Left renal cortex interstitium (tissue), 4 donors: Measurements from ENCODE around the gene COL11A2. TPM values are rescaled to one million over a fixed set of nuclear protein-coding genes. Genes with fewer than 3 reads are reported as not detected.
A peak's percentile ranks its signal among the peaks of the same experiment; 100 is the strongest.

Source experiments
- DNase-seq, 4 donors: peaks; one replicate each; pipeline ENCODE4 v3.0.0-alpha.2; 2013; ENCODE audit warnings: low read depth in 4 of 4, low spot score in 2 of 4, missing footprints in 1 of 4
- polyA plus RNA-seq, 4 donors: library from polyadenylated mRNA; unstranded; fragments of 120-200 nt; gene quantifications; one replicate each; pipeline ENCODE4 v1.2.1, GENCODE V29; 2013; ENCODE audit not compliant: insufficient read length in 4 of 4

Gene COL11A2
- polyA plus RNA-seq, 4 donors = 4.1 to 6.6 (median 5.6) TPM

DNA sequence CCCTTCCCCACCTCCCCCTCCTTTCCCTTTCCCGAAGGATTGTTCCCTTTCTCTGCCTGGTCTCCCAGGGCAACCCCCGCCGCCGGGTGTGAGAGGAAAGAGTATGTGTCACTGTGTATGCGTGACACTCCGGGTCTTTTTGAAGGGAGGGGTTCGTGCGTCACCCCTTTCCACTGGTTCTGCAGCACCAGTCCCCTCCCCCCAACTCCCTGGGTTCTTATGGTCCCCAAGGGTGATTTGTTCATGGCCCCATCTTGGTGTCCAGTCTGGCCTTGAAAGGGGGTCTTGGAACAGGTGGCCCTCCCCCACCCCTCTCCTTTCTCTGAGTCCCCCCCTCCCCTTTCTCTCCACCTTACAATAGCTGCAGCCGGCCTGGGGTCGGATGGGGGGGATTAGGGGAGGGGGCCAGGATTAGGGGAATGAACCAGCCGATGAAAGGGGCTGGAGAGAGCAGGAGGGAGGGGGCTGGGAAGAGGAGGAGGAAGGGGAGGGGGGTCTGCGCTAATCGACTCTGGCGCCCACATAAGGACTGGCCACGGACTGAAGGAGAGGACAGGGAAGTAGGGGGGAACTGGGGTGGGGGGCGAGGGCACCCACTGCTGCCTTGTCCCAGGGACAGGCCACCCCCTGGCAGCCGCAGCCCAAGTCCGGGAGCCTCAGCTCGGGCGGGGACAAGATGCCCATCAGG is 14.7 kb upstream of the COL11A2 start:
- no peak for DNase-seq

DNA sequence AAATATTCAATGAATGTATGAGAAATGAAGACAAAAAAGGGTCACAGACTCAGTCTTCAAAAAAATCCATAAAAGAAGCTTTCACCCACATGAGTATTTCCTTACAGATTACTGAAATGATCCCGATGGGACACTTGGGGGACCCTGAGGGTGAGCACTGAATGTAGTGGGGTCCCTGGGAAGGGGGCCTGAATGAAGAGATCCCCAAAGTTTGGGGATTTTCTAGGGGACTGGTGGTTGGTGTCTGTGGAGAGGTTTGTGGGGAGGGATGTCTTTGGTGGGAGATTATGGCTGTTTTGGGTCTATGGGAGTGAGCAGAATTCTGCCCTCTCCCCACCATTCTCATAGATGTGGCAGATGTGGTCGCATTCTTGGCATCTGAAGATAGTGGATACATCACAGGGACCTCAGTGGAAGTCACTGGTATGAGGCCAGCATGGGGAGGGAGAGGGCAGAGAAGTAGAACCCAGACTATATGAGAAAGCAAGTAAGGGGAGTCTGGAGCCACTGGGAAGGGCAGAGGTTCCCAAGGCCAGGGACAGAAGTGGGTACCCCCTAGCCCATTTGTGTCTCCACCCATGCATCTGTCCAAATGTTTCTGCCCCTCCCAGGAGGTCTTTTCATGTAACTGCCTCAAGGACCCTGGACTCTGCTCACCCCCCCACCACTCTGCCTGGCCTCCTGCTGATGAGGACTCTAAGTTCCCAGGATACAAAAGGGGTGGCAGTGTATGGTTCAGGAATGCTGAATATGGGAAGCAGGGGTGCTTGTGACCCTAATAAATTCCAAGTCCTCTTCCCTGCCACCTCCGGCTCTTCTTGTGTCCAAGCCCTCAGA is 14.0 kb upstream of the COL11A2 start:
- DNase-seq = no peak

DNA sequence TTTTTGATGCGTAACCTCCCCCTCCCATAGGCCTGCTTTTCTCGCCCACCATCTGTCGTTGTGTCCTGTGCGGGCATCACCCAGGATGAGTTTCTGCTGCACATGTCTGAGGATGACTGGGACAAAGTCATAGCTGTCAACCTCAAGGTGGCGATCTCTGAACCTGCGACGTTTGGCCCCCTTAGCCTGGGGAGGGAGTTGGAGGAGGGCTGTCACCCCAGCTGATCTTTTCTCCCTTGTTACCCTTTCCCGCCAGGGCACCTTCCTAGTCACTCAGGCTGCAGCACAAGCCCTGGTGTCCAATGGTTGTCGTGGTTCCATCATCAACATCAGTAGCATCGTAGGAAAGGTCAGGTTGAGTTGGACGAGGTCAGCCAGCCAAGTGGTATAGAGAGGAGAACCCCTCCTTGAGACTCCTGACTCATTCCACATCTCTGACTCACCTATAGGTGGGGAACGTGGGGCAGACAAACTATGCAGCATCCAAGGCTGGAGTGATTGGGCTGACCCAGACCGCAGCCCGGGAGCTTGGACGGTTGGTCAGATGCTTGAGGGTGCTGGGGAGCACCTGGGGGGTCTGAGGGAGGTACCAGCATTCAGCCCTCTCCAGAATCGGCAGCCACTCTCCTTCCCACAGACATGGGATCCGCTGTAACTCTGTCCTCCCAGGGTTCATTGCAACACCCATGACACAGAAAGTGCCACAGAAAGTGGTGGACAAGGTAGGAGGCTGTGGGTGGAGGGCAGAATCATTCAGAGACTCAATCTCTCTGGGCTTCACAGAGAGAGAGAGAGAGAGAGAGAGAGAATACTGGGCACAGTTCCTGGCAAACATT is 13.1 kb upstream of the COL11A2 start:
- no peak for DNase-seq

DNA sequence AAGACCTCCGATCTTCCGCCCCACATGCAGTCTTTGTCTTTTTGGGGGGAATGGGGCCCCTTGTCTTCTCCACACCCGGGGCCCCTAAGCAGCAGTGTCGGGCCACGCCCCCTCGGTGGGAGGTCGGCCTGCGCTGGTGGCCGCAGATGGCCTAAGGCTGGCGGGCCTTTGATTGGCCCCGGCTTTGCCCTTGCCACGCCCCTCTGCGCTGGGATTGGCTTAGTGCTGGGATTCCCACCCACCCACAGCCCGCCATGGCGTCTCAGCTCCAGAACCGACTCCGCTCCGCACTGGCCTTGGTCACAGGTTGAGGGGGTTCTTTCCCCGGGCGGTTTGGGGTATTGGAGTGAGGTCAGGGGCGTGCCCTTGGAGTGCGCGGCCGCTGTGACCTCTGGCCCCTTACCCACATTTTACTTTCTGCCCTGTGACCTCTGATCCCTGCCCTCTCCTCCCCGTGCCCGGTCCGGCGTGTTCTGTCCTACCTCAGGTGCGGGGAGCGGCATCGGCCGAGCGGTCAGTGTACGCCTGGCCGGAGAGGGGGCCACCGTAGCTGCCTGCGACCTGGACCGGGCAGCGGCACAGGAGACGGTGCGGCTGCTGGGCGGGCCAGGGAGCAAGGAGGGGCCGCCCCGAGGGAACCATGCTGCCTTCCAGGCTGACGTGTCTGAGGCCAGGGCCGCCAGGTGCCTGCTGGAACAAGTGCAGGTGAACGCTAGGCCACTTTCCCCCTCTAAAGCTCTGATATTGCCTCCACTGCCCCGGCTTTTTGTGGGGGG is 12.3 kb upstream of the COL11A2 start, which contains the start of gene HSD17B8:
HSD17B8 (plus strand) TSS at position 241 of the 776 bp plus-strand sequence; CDS start at position 255, 14 bp downstream.
- peak in 3 of 4 donors; percentile 75 to 90 (median 84) for DNase-seq

DNA sequence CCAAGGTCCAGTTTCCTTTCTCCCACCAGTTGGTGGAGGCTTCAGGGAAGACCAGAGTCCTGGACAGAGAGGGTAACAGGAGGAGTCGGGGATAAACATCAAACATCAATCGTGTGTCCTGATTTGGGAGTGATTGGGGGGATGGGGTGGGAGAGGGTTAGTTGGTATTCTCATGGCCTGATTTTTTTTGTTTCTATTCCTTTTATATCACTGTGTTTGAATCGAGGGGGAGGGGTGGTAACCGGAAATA is 11.8 kb upstream of the COL11A2 start:
- no peak for DNase-seq

DNA sequence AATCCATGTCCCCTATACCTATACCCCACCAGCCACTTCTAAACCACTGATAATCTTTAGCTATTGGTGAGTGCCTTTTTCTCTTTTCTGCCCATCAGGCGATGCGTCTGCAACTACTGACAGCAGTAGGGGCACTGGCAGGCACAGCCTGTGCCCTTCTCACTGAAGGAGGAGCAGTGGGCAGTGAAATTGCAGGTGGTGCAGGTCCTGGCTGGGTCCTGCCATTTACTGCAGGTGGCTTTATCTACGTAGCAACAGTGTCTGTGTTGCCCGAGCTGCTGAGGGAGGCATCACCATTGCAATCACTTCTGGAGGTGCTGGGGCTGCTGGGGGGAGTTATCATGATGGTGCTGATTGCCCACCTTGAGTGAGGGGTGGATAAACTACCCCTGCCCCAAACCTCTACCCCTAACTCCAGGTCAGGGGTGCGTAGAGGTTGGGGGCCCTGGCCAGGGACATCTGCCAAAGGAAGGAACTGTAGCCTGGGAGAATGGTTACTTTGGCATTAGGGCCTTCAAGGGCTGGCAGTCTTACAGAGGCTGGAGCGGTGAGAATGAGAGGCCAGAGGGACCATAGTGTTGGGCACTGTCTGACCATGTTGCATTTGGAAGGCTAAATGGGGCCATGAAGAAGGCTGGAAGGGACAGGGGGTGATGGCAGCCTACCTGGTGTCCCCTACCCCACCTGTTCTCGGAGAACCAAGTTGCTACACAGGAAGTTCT is 11.3 kb upstream of the COL11A2 start:
- DNase-seq = no peak

DNA sequence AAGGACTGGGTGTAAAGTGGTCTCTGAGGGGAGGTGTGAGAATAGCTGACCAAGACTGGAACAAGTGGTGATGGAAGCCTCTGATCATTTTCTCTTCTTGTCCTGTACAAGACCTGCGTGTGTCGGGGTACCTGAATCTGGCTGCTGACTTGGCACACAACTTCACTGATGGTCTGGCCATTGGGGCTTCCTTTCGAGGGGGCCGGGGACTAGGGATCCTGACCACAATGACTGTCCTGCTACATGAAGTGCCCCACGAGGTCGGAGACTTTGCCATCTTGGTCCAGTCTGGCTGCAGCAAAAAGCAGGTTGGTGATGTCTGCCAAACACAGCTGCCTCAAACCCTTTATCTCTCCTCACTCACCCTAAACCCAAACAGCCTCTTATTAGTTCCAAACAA is 10.5 kb upstream of the COL11A2 start:
- no peak for DNase-seq

DNA sequence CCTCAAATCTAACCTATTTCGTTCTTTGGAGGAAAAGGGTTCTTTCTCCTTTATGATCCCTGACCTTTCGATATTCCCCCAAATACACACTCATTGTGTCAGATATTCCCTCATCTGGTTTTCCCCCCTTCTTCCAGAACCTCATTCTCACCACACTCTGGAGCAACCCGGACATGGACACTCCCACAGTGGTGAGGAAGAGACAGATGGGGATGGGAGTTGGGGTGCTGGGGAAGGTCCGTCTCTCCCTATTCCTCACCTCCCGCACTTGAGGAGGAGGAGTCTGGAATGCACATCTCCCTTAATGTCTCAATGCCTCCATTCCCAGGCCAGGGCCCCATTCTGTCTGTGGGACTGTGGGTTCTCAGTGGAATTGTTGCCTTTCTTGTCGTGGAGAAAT is 9.7 kb upstream of the COL11A2 start:
- no peak for DNase-seq

DNA sequence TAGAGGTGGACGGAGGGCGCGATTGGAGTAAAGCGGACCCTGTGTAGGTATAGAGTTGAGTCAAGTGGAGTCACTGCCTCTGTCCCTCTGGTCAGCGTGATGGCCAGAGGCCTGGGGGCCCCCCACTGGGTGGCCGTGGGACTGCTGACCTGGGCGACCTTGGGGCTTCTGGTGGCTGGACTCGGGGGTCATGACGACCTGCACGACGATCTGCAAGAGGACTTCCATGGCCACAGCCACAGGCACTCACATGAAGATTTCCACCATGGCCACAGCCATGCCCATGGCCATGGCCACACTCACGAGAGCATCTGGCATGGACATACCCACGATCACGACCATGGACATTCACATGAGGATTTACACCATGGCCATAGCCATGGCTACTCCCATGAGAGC is 8.9 kb upstream of the COL11A2 start:
- no peak for DNase-seq

DNA sequence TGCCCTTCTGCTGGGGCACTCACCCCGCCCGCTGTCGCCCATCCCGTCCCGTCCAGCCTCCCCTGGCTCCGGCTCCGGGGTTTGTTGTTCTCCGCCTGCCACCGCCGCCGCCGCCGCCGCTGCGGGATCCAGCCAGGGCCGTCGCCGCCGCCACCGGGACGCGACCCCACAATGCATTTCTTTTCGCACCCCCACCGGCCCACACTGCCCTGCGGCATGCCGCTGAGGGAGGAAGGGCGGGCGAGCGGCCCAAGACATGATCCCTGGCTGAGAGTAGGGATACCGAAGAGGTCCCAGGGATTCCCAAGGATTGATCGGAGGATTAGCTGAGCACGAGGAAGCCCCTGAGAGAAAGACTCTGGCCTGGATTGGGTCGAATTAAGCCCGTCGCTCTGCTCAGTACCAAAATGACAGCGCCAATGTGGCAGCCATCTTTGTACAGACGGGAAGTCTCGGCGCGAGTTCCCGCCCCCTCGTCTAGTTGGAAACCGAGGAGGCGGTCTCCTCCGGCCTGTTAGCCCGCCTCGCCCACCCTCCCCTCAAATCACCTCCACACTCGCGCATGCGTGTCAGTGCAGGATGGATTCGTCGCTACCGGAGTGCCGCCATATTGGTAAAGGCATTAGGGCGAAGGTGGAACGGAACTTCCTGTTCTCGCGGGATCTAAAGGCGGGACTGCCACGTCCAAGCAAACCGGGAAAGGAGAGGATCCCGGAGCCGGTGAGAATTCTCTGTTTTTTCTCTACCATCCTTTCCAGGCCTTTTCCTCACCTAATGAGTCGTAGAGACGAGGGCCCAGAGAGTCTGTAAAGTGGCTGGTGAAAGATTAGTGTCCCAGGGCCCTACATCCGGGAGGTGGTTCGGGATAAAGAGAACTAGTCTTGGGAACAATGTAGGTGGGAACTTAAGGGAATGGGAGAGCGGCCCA is 8.2 kb upstream of the COL11A2 start, which contains the start of the genes RXRB and SLC39A7:
RXRB (minus strand) TSS at position 447 of the 928 bp plus-strand sequence; CDS start at position 258, 189 bp downstream.
SLC39A7 (plus strand) TSS at position 649 of the 928 bp plus-strand sequence. CDS start 379 bp downstream, outside the sequence.
- DNase-seq = peak; percentile 99 to 100 (median 100)

DNA sequence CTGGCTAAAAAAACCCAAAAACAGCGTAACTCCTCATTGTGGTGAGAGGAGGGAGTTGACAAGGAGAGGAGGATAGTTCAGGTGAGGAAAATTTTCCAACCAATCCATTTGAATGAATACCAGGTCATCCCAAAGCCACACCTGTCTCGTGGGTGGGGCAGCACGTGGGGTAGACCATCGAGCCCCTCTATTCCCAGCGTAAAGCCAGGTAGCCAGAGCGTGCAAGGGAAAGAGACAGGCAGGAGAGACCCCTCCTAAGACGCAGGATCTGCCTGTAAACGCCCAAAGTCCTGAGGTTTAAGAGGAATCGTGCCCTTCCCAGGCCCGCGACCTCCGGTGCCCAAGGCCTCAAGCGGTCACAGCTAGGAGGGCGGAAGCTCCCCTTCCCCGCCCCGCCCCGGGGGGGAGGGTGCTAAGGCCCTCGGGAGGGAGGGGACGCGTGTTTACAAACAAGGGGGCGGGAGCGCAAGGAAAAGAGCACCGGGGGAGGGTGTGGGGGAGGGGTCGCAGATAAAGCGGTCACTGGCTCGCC is 7.5 kb upstream of the COL11A2 start:
- DNase-seq = no peak

DNA sequence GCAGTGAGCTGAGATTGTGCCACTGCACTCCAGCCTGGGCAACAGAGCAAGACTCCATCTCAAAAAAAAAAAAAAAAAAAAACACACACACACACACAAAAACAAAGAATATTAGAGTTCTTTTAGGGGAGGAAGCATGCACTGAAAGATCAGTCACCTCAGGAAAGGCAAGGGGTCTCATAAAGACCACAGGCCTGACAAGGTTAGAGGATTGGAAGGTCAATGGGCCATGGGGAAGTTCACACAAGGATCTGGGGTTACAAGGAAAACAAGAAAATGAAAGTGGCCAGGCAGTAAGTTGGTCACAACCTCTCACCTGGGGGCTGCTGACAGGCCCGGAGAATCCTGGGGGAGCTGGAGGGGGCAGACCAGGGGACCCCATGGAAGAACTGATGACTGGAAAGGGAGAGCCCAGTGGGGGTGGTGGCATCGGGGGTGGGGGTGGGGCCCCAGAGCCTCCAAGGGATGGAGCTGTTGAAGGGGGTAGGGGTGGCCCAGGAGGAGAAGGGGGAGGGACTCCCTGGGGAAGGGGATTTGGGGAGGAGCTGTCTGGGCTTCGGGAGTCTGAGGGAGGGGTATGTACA is 6.7 kb upstream of the COL11A2 start:
- DNase-seq = no peak

DNA sequence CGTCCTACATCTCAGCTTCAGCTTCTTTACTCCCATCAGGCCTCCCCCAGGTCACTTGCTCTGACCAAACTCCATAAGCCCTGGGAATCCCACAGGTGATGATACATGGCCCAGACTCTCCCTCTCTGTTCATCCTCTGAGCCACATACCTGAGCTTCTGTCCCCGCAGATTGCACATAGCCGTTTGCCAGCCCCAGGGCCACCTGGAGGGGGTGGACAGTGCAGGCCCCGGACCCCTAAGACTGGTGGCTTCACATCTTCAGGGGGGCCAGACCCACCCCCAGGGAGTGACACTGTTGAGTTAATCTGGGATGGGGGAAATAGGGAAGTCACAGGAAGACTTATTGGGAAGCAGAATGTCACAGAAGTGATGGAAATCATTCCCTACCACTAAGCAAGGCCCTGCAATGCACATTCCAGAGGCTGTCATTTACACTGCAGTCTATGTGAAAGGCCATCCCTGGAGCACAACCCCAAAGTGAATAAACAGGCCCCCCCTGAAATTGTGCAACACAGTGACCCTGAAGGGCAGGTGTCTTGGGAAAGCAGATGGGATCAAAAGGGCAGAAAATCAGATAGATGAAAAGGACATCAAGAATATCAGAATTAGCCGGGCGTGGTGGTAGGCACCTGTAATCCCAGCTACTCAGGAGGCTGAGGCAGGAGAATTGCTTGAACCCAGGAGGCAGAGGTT is 6.0 kb upstream of the COL11A2 start:
- no peak for DNase-seq

DNA sequence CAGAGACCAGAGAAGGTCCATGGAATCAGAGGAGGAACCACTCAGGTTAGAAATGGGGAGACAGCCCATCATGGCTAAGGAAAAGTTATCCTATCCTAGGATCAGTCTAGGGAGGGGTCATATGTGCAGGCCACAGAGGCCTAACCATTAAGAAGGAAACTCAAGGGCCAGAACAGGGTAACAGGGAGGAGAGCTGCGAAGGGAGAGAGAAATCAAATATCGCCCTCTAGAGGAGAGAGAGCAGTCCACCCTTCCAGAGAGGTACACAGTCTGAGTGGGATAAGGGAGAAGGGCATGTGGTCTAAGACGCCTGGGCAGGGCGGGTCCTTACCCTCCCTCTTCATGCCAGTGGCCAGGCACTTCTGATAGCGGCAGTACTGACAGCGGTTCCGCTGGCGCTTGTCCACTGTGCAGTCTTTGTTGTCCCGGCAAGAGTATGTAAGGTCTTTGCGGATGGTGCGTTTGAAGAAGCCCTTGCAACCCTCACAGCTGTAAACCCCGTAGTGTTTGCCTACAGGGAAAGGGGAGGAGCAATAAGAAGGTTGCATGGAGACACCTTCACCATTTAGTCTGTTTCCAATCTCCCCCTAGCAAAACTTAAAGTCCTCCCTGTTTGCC is 5.3 kb upstream of the COL11A2 start:
- no peak for DNase-seq

DNA sequence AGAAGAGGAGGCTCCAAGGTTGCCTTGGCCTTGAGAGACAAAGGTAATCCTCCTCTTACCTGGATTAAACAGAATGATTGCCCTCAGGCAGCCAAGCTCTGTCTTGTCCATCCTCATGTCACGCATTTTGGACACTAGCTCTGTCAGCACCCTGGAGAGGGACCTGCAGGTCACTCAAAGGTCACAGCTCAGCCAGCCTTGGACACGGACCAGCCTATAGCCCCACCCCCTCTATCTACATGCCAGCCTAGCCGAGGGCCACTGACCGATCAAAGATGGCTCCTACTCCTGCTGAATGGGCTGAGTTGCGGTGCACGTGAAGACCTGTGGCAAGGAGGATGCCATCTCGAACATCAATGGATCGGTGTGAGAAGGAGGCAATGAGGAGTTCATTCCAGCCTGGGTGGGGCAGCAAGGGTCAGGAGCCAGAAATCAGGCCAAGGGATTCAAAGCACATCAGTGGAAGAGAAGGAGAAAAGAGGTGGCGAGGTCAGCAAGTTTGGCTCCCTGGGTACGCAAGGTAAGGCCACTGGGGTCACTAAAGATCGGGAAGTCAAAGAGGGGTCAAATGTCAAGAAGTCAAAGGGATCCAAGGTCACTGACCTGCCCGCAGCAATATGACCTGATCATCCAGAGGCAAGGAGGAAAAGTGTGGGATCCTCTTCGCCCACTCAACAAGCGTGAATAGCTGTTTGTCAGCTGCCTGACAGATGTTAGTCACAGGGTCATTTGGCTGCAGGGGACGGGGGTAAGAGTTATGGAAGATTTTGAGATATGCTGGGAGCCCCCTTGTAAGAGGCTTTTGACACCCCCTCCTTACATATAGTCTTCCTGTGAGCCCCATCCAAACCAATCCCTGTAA is 3.3 kb upstream of the COL11A2 start:
- DNase-seq = no peak

DNA sequence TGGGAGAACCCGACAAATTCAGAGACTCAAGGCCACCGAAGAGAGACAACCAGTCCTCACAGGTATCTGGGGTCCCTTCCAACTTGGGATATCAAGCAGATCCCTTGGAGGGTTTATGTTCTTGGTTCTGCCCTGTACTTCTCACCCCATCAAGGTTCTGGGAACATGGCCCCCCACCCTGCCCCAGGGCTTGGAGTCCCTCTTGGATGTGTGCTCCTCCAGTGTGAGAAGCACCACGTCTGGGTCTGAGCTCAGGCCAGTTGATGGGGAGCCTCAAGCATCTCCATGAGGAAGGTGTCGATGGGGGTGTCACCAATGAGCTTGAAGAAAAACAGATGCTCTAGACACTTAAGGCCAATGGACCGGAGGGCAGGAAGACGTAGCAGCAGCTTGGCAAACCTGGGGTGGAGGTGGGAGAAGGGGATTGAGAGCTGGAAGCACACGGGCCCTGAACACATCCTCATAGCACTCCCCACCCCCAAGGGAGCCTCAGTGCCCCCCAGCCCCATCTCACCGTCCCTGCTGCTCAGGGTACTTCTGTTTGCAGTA is 2.2 kb upstream of the COL11A2 start:
- DNase-seq = no peak
